ENCODE results near the gene BDH2. TPM values are rescaled to one million over a fixed set of nuclear protein-coding genes. Genes with fewer than 3 reads are reported as not detected.

The BDH2 gene
- total RNA-seq, 1 donor from 2014 or later = 17.1 TPM

Other genes starting within 250 kb of the BDH2 start
- 15.5 TPM for gene CISD2, start 230.8 kb downstream of the BDH2 start, total RNA-seq
- 0.28 TPM for gene SLC9B1, start 80.1 kb downstream of the BDH2 start, total RNA-seq
- 6.1 TPM for gene SLC9B2, start 23.1 kb downstream of the BDH2 start, total RNA-seq
- gene CENPE, start 98.5 kb upstream of the BDH2 start, total RNA-seq = 14.1 TPM

Measured in esophagus mucosa (tissue), 1 donor.